MM.1S (cell line): Measurements from ENCODE around the gene CAV1.

Experiments used
- DNase-seq: peaks from one replicate; pipeline ENCODE4 v3.0.0-alpha.2; 2015
- H2AFZ ChIP-seq: fragments of 300-600 bp; sonication (generic); 2 replicates; pipeline ENCODE4 v1.6.0; 2016; ENCODE audit warnings: antibody characterized with exemption, low read length
- H3F3A ChIP-seq: fragments of 300-600 bp; sonication (generic); 2 replicates; pipeline ENCODE4 v1.6.1; 2016; ENCODE audit warnings: mild to moderate bottlenecking, antibody characterized with exemption, low read length, moderate library complexity, mixed read lengths; ENCODE audit not compliant: insufficient read depth
- H3K27ac ChIP-seq: fragments of 300-600 bp; sonication (generic); 2 replicates; pipeline ENCODE4 v1.5.1; 2016; ENCODE audit warnings: mild to moderate bottlenecking, low read length
- H3K27me3 ChIP-seq: fragments of 300-600 bp; sonication (generic); replicated peaks from 2 replicates; pipeline ENCODE4 v1.6.0; 2016; ENCODE audit warnings: low read length; ENCODE audit not compliant: insufficient read depth
- H3K36me3 ChIP-seq: fragments of 300-600 bp; sonication (generic); replicated peaks from 2 replicates; pipeline ENCODE4 v1.6.1; 2016; ENCODE audit warnings: mild to moderate bottlenecking, low read length, mixed read lengths; ENCODE audit not compliant: insufficient read depth
- H3K4me1 ChIP-seq: fragments of 300-600 bp; sonication (generic); 2 replicates; pipeline ENCODE4 v1.6.1; 2016; ENCODE audit warnings: low read length, mixed read lengths
- H3K4me2 ChIP-seq: fragments of 300-600 bp; sonication (generic); 2 replicates; pipeline ENCODE4 v1.6.0; 2016; ENCODE audit warnings: low read depth, low read length
- H3K4me3 ChIP-seq: fragments of 300-600 bp; sonication (generic); 2 replicates; pipeline ENCODE4 v1.5.1; 2016; ENCODE audit warnings: low read length, mixed read lengths
- H3K79me2 ChIP-seq: fragments of 300-600 bp; sonication (generic); 2 replicates; pipeline ENCODE4 v1.6.1; 2016; ENCODE audit warnings: mixed run types, low read length, mixed read lengths
- H3K9ac ChIP-seq: fragments of 300-600 bp; sonication (generic); 2 replicates; pipeline ENCODE4 v1.6.1; 2016; ENCODE audit warnings: low read length, mixed read lengths
- H3K9me2 ChIP-seq: fragments of 300-600 bp; sonication (generic); replicated peaks from 2 replicates; pipeline ENCODE4 v1.6.1; 2016; ENCODE audit warnings: mild to moderate bottlenecking, low read length, mixed read lengths; ENCODE audit not compliant: insufficient read depth
- H3K9me3 ChIP-seq: fragments of 300-600 bp; sonication (generic); replicated peaks from 2 replicates; pipeline ENCODE4 v1.6.1; 2016; ENCODE audit warnings: mild to moderate bottlenecking, low read length, mixed read lengths; ENCODE audit not compliant: insufficient read depth
- H4K20me1 ChIP-seq: fragments of 300-600 bp; sonication (generic); 2 replicates; pipeline ENCODE4 v1.6.1; 2016; ENCODE audit warnings: mild to moderate bottlenecking, low read length, moderate library complexity, mixed read lengths; ENCODE audit not compliant: insufficient read depth
- CTCF ChIP-seq: fragments of 300-600 bp; sonication (generic); IDR thresholded peaks from 2 replicates; pipeline ENCODE4 v1.5.1; 2016; ENCODE audit warnings: antibody characterized with exemption, low read length, mixed read lengths
- EZH2 ChIP-seq: fragments of 300-600 bp; sonication (generic); optimal IDR thresholded peaks from 2 replicates; pipeline ENCODE3; 2017; ENCODE audit warnings: low read depth, mild to moderate bottlenecking, antibody characterized with exemption, low read length, mixed read lengths
- EZH2phosphoT487 ChIP-seq: fragments of 300-600 bp; sonication (generic); IDR thresholded peaks from 2 replicates; pipeline ENCODE4 v1.6.1; 2018; ENCODE audit warnings: antibody characterized with exemption, low read length

CAV1 gene

GRCh38 chr7:116549370-116549769, 24.5 kb downstream of the CAV1 start:
- H3K4me1 ChIP-seq = peaks cover 14% of the 10 kb centered on the region; the same call in 1 of the 2 replicates
- H3F3A ChIP-seq = no peaks in the 10 kb centered on the region
- H4K20me1 ChIP-seq = no peaks in the 10 kb centered on the region
- H3K9ac ChIP-seq = no peak overlapping the region
- no peak overlapping the region for H3K4me2 ChIP-seq
- no peak overlapping the region for H2AFZ ChIP-seq
- no peaks in the 10 kb centered on the region for H3K27me3 ChIP-seq
- TF ChIP-seq CTCF = no peak
- no peak for TF ChIP-seq EZH2phosphoT487
- TF ChIP-seq EZH2 = no peak
- no peak overlapping the region for H3K4me3 ChIP-seq
- no peak for DNase-seq
- no peaks in the 10 kb centered on the region for H3K9me2 ChIP-seq
- no peak overlapping the region for H3K27ac ChIP-seq
- no peaks in the 10 kb centered on the region for H3K36me3 ChIP-seq
- no peaks in the 10 kb centered on the region for H3K9me3 ChIP-seq
- H3K79me2 ChIP-seq = no peaks in the 10 kb centered on the region

GRCh38 chr7:116551692-116552091, 26.9 kb downstream of the CAV1 start:
- no peak for DNase-seq
- peaks cover 14% of the 10 kb centered on the region; the same call in 1 of the 2 replicates for H3K4me1 ChIP-seq
- TF ChIP-seq EZH2 (no peak), CTCF (no peak), EZH2phosphoT487 (no peak)
- no peaks in the 10 kb centered on the region for H3K9me2 ChIP-seq
- H3K27me3 ChIP-seq = no peaks in the 10 kb centered on the region
- H3K4me3 ChIP-seq = no peak overlapping the region
- no peaks in the 10 kb centered on the region for H4K20me1 ChIP-seq
- no peaks in the 10 kb centered on the region for H3K9me3 ChIP-seq
- H3K9ac ChIP-seq = no peak overlapping the region
- no peak overlapping the region for H3K4me2 ChIP-seq
- no peaks in the 10 kb centered on the region for H3K79me2 ChIP-seq
- no peaks in the 10 kb centered on the region for H3K36me3 ChIP-seq
- no peak overlapping the region for H3K27ac ChIP-seq
- H2AFZ ChIP-seq = no peak overlapping the region
- no peaks in the 10 kb centered on the region for H3F3A ChIP-seq

GRCh38 chr7:116552602-116553001, 27.8 kb downstream of the CAV1 start:
- Histone ChIP-seq H3K4me1 (peaks cover 10% of the 10 kb centered on the region; the same call in 1 of the 2 replicates), H3K4me3 (no peak overlapping the region), H3K27me3 (no peaks in the 10 kb centered on the region), H3F3A (no peaks in the 10 kb centered on the region), H4K20me1 (no peaks in the 10 kb centered on the region), H3K36me3 (no peaks in the 10 kb centered on the region), H3K4me2 (no peak overlapping the region), H3K79me2 (no peaks in the 10 kb centered on the region), H3K9ac (no peak overlapping the region), H2AFZ (no peak overlapping the region), H3K9me2 (no peaks in the 10 kb centered on the region), H3K9me3 (no peaks in the 10 kb centered on the region), H3K27ac (no peak overlapping the region)
- no peak for DNase-seq
- TF ChIP-seq CTCF (no peak), EZH2phosphoT487 (no peak), EZH2 (no peak)
